ENCODE results near the gene PIERCE2.
"Not testable (repeated sequence)": the region's sequence is repeated elsewhere in the genome, so short reads cannot be mapped to it uniquely, and the experiment has no call there.

The PIERCE2 gene

GRCh38 chr15:55408012-55408928 is at the start of gene PIERCE2, which contains the start of gene CCPG1:
PIERCE2 (plus strand) TSS chr15:55408495; CDS start chr15:55408769, 274 bp downstream.
CCPG1 (minus strand) TSS chr15:55408359; CDS start chr15:55389424, 18,935 bp downstream.
- DNase-seq: peak; percentile 81

GRCh38 chr15:55360256-55360655 is 48.0 kb upstream of the PIERCE2 start:
- no peak for DNase-seq

GRCh38 chr15:55361048-55361447 is 47.2 kb upstream of the PIERCE2 start:
- DNase-seq: no peak

- no peak for DNase-seq
Measured at GRCh38 chr15:55362641-55363040, 45.7 kb upstream of the PIERCE2 start.

- no peak for DNase-seq
Measured at GRCh38 chr15:55366981-55367380, 41.3 kb upstream of the PIERCE2 start.

GRCh38 chr15:55372701-55373440 is 35.4 kb upstream of the PIERCE2 start:
- DNase-seq: no peak

GRCh38 chr15:55379095-55379494 is 29.2 kb upstream of the PIERCE2 start:
- no peak for DNase-seq

- no peak for DNase-seq
Measured at GRCh38 chr15:55381595-55381994, 26.7 kb upstream of the PIERCE2 start.

GRCh38 chr15:55383687-55384086 is 24.6 kb upstream of the PIERCE2 start:
- no peak for DNase-seq

- no peak for DNase-seq
Measured at GRCh38 chr15:55387027-55387426, 21.3 kb upstream of the PIERCE2 start.

GRCh38 chr15:55389264-55389607 is 19.1 kb upstream of the PIERCE2 start:
- no peak for DNase-seq

GRCh38 chr15:55394694-55395093 is 13.6 kb upstream of the PIERCE2 start:
- DNase-seq: no peak

- DNase-seq: no peak
Measured at GRCh38 chr15:55398243-55398642, 10.1 kb upstream of the PIERCE2 start.

- not testable (repeated sequence) for DNase-seq
Measured at GRCh38 chr15:55400050-55400449, 8.2 kb upstream of the PIERCE2 start.

GRCh38 chr15:55401786-55402246 is 6.5 kb upstream of the PIERCE2 start:
- DNase-seq: no peak

- DNase-seq: no peak
Measured at GRCh38 chr15:55402707-55403106, 5.6 kb upstream of the PIERCE2 start.

GRCh38 chr15:55403531-55403930 is 4.8 kb upstream of the PIERCE2 start:
- DNase-seq: no peak

GRCh38 chr15:55407498-55408011 is 740 bp upstream of the PIERCE2 start:
- DNase-seq: no peak

GRCh38 chr15:55408976-55409375 is 681 bp downstream of the PIERCE2 start:
- DNase-seq: not testable (repeated sequence)

GRCh38 chr15:55417678-55418077 is 9.4 kb downstream of the PIERCE2 start:
- DNase-seq: not testable (repeated sequence)

GRCh38 chr15:55420171-55420866 is 12.0 kb downstream of the PIERCE2 start:
- no peak for DNase-seq

- DNase-seq: no peak
Measured at GRCh38 chr15:55422089-55422488, 13.8 kb downstream of the PIERCE2 start.
